Vagina (tissue), 2 donors: ENCODE results near the gene CNST. TPM values are rescaled to one million over a fixed set of nuclear protein-coding genes. Genes with fewer than 3 reads are reported as not detected.
A peak's percentile ranks its signal among the peaks of the same experiment; 100 is the strongest.
"Not testable (repeated sequence)": the region's sequence is repeated elsewhere in the genome, so short reads cannot be mapped to it uniquely, and the experiment has no call there.

ENCODE experiments used
- DNase-seq, 2 donors: peaks; one replicate each; pipeline ENCODE4 v3.0.0-alpha.2; 2017; ENCODE audit errors: extremely low spot score in 2 of 2
- H3K27ac ChIP-seq: fragments of 200-600 bp; sonication (generic); one replicate; pipeline ENCODE4 v1.5.1; 2019
- H3K27me3 ChIP-seq: fragments of 200-600 bp; sonication (generic); one replicate; pipeline ENCODE4 v1.5.1; 2019
- H3K36me3 ChIP-seq, 2 donors: fragments of 200-600 bp; sonication (generic); one replicate each; pipeline ENCODE4 v1.5.1; 2017 to 2019
- H3K4me1 ChIP-seq: fragments of 200-600 bp; sonication (generic); one replicate; pipeline ENCODE4 v1.5.1; 2019
- H3K4me3 ChIP-seq, 2 donors: fragments of 200-600 bp; sonication (generic); 1 replicate in 1 of 2; 2 replicates in 1 of 2; pipeline ENCODE4 v1.5.1; 2016 to 2019
- H3K9me3 ChIP-seq: fragments of 200-600 bp; sonication (generic); one replicate; pipeline ENCODE4 v1.5.1; 2019
- CTCF ChIP-seq, 3 experiments: fragments of 450-650 bp in 2 of 3; fragments of 200-600 bp in 1 of 3; sonication (generic) in 1 of 3; IDR thresholded peaks; one replicate each; pipeline ENCODE4 v1.5.1; 2017 to 2019; ENCODE audit warnings: antibody characterized with exemption in 3 of 3, mild to moderate bottlenecking in 2 of 3, moderate library complexity in 2 of 3
- POLR2A ChIP-seq, 2 donors: fragments of 450-650 bp; IDR thresholded peaks; one replicate each; pipeline ENCODE4 v1.6.1; 2017; ENCODE audit warnings: antibody characterized with exemption in 2 of 2, mild to moderate bottlenecking in 2 of 2, moderate library complexity in 2 of 2
- POLR2AphosphoS5 ChIP-seq, 2 donors: sonication (generic); formaldehyde crosslinking; IDR thresholded peaks; one replicate each; pipeline ENCODE4 v1.9.0; 2017; ENCODE audit warnings: antibody characterized with exemption in 2 of 2, mild to moderate bottlenecking in 2 of 2, low read depth in 1 of 2; ENCODE audit not compliant: insufficient read depth in 1 of 2
- intact Hi-C: fragments of 100-400 bp; cut with DNase I; formaldehyde crosslinking; loops from one replicate; pipeline ENCODE4 v1.15.1; 2023
- total RNA-seq: library from RNA; depleted of rRNA; stranded (reverse); fragments of >200 nt; gene quantifications from one replicate; pipeline ENCODE4 v1.2.3, GENCODE V29; 2016

Gene CNST
- total RNA-seq, 1 donor from 2014 or later: 20.6 TPM

GRCh38 chr1:246629976-246630375, 63.7 kb downstream of the CNST start:
- Histone ChIP-seq H3K4me3 (no peak overlapping the region), H3K27ac (no peak overlapping the region), H3K36me3 (peaks cover 0 to 9% of the 10 kb centered on the region in 2 donors), H3K4me1 (no peaks in the 10 kb centered on the region), H3K27me3 (no peaks in the 10 kb centered on the region), H3K9me3 (no peaks in the 10 kb centered on the region)
- intact Hi-C loops: no loop called here
- DNase-seq: no peak
- TF ChIP-seq POLR2A (IDR thresholded peaks at IDR 0.05) (no peak), POLR2AphosphoS5 (IDR thresholded peaks at IDR 0.05; ENCODE audit: insufficient read depth in 1 of 2, low read depth in 1 of 2) (no peak), CTCF (IDR thresholded peaks at IDR 0.05) (no peak)

- no peak overlapping the region for H3K4me3 ChIP-seq
- H3K9me3 ChIP-seq: no peaks in the 10 kb centered on the region
- H3K36me3 ChIP-seq: peaks cover 0 to 9% of the 10 kb centered on the region in 2 donors
- TF ChIP-seq CTCF (IDR thresholded peaks at IDR 0.05) (no peak), POLR2A (IDR thresholded peaks at IDR 0.05) (no peak), POLR2AphosphoS5 (IDR thresholded peaks at IDR 0.05; ENCODE audit: insufficient read depth in 1 of 2, low read depth in 1 of 2) (no peak)
- no peak for DNase-seq
- no peak overlapping the region for H3K27ac ChIP-seq
- intact Hi-C loops: no loop called here
- no peaks in the 10 kb centered on the region for H3K27me3 ChIP-seq
- no peaks in the 10 kb centered on the region for H3K4me1 ChIP-seq
Measured at GRCh38 chr1:246631426-246631825, 65.2 kb downstream of the CNST start.

- Histone ChIP-seq H3K9me3 (no peaks in the 10 kb centered on the region), H3K4me1 (no peaks in the 10 kb centered on the region), H3K36me3 (peaks cover 0 to 16% of the 10 kb centered on the region in 2 donors), H3K27ac (peak overlapping the region; percentile 27), H3K4me3 (no peak overlapping the region), H3K27me3 (no peaks in the 10 kb centered on the region)
- no peak for TF ChIP-seq POLR2A (IDR thresholded peaks at IDR 0.05)
- no peak for TF ChIP-seq CTCF (IDR thresholded peaks at IDR 0.05)
- TF ChIP-seq POLR2AphosphoS5 (IDR thresholded peaks at IDR 0.05; ENCODE audit: insufficient read depth in 1 of 2, low read depth in 1 of 2): no peak
- intact Hi-C loops: no loop called here
- DNase-seq: no peak
Measured at GRCh38 chr1:246632281-246633168, 66.3 kb downstream of the CNST start.

GRCh38 chr1:246634659-246635058, 68.4 kb downstream of the CNST start:
- H3K36me3 ChIP-seq: peaks cover 0 to 16% of the 10 kb centered on the region in 2 donors
- H3K27ac ChIP-seq, H3K27me3 ChIP-seq, DNase-seq, H3K4me3 ChIP-seq, H3K9me3 ChIP-seq, H3K4me1 ChIP-seq, intact Hi-C loops: not testable (repeated sequence)

GRCh38 chr1:246638941-246639655, 72.8 kb downstream of the CNST start:
- intact Hi-C loops: no loop called here

More at GRCh38 chr1:246638941-246639655, 72.8 kb downstream of the CNST start:
- Histone ChIP-seq H3K36me3 (peaks cover 0 to 21% of the 10 kb centered on the region in 2 donors), H3K9me3 (no peaks in the 10 kb centered on the region), H3K4me1 (peaks cover 11% of the 10 kb centered on the region), H3K4me3 (no peak overlapping the region), H3K27me3 (no peaks in the 10 kb centered on the region), H3K27ac (no peak overlapping the region)
- TF ChIP-seq CTCF (IDR thresholded peaks at IDR 0.05): no peak
- TF ChIP-seq POLR2AphosphoS5 (IDR thresholded peaks at IDR 0.05; ENCODE audit: insufficient read depth in 1 of 2, low read depth in 1 of 2): no peak
- no peak for TF ChIP-seq POLR2A (IDR thresholded peaks at IDR 0.05)
- no peak for DNase-seq
